ENCODE measurements around the gene PFKP.

GRCh38 chr10:3030765-3031164, 36.6 kb upstream of the PFKP start:
- TF ChIP-seq CTCF (IDR thresholded peaks at IDR 0.05) = no peak
- no peak for TF ChIP-seq EP300 (IDR thresholded peaks at IDR 0.05)
- TF ChIP-seq POLR2AphosphoS5 (IDR thresholded peaks at IDR 0.05) = no peak
